Ishikawa (cell line): Measurements from ENCODE around the gene ARAF.

Source experiments
- EGR1 ChIP-seq: IDR thresholded peaks from 2 replicates; pipeline ENCODE4 v1.6.1; 2012
- EP300 ChIP-seq: IDR thresholded peaks from 2 replicates; pipeline ENCODE4 v1.6.1; 2012; ENCODE audit warnings: borderline replicate concordance
- TAF1 ChIP-seq: IDR thresholded peaks from 2 replicates; pipeline ENCODE4 v1.6.1; 2012; ENCODE audit warnings: low read depth, mild to moderate bottlenecking

GRCh38 chrX:47514533-47515235 is 46.3 kb upstream of the ARAF start:
- TF ChIP-seq EGR1 (no peak), EP300 (no peak), TAF1 (no peak)
